ENCODE measurements around the gene NKX6-1. TPM values are rescaled to one million over a fixed set of nuclear protein-coding genes. Genes with fewer than 3 reads are reported as not detected.

Gene NKX6-1
- total and polyA plus RNA-seq, 2 donors (not counting 1 experiment from before 2014, with no cell fraction given) = 0.17 to 0.47 TPM

DNA sequence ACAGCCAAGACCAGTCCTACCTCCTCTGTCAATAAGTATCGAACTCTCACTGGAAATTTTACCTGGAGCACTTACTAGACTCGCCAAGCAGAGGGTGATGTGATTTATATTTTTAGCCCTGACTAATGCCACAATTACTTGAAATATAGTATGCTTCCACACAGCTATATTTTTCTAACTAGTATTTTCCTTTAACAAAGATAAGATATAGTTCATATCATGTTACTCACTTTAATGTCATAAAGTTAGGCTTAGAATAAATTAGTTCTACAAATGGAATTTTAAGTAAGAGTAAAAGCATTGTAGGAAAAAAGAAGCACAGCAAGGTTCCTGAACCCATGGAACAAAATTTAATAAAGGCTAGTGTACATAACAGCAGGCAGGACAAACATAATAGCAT is 16.0 kb upstream of the NKX6-1 start:
- Histone ChIP-seq H3K9ac (ENCODE audit: insufficient read depth, low read length) (no peak overlapping the region), H4K20me1 (ENCODE audit: control insufficient read depth, extremely low read depth, insufficient read depth, low read length) (no peaks in the 10 kb centered on the region), H3K4me3 (replicated peaks in 1 of 4; ENCODE audit: control extremely low read depth in 1 of 4, insufficient read depth in 1 of 4, low read depth in 3 of 4, low read length in 4 of 4) (no peak overlapping the region), H3K27ac (ENCODE audit: insufficient read depth, low read length) (no peak overlapping the region), H2AFZ (ENCODE audit: low read length) (no peak overlapping the region), H3K4me1 (ENCODE audit: control insufficient read depth, extremely low read depth, insufficient read depth, low read length) (no peaks in the 10 kb centered on the region), H3K36me3 (ENCODE audit: control insufficient read depth, insufficient read depth, low read length) (no peaks in the 10 kb centered on the region), H3K4me2 (ENCODE audit: extremely low read depth, insufficient read depth, low read length) (no peak overlapping the region), H3K27me3 (ENCODE audit: control insufficient read depth, insufficient read depth, low read length) (peaks cover 3% of the 10 kb centered on the region), H3K79me2 (ENCODE audit: control insufficient read depth, insufficient read depth, low read length) (no peaks in the 10 kb centered on the region), H3K9me3 (ENCODE audit: control insufficient read depth, insufficient read depth, low read depth, low read length) (no peaks in the 10 kb centered on the region)
- no peak for TF ChIP-seq EZH2 (IDR thresholded peaks at IDR 0.05; ENCODE audit: low read length, missing control alignments)
- TF ChIP-seq, protein P1, sequence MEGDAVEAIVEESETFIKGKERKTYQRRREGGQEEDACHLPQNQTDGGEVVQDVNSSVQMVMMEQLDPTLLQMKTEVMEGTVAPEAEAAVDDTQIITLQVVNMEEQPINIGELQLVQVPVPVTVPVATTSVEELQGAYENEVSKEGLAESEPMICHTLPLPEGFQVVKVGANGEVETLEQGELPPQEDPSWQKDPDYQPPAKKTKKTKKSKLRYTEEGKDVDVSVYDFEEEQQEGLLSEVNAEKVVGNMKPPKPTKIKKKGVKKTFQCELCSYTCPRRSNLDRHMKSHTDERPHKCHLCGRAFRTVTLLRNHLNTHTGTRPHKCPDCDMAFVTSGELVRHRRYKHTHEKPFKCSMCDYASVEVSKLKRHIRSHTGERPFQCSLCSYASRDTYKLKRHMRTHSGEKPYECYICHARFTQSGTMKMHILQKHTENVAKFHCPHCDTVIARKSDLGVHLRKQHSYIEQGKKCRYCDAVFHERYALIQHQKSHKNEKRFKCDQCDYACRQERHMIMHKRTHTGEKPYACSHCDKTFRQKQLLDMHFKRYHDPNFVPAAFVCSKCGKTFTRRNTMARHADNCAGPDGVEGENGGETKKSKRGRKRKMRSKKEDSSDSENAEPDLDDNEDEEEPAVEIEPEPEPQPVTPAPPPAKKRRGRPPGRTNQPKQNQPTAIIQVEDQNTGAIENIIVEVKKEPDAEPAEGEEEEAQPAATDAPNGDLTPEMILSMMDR (conservative IDR thresholded peaks at IDR 0.05 in 1 of 2, IDR thresholded peaks at IDR 0.05 in 1 of 2; ENCODE audit: low read depth in 1 of 2, low read length in 2 of 2) = no peak
- no peak for DNase-seq (ENCODE audit: low read depth in 2 of 2)

DNA sequence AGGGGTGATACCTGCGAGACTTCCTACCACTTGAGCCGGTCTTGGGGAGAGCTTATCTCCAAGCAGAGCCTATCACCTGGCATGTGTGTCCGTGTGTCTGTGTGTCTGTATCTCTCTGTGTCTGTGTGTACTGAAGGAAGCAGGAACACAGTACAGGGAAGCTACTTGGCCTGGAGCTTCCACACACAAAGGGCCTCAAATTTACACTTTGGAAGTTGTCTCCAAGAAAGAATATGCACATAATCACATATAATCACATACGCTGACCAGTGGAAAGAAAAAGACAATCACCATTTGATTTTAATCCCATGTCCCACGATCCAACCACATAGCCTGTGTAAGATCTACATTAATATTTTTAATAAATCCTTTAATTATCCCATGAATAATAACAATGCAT is 13.2 kb upstream of the NKX6-1 start:
- Histone ChIP-seq H3K27me3 (ENCODE audit: control insufficient read depth, insufficient read depth, low read length) (peaks cover 3% of the 10 kb centered on the region), H3K4me3 (replicated peaks in 1 of 4; ENCODE audit: control extremely low read depth in 1 of 4, insufficient read depth in 1 of 4, low read depth in 3 of 4, low read length in 4 of 4) (no peak overlapping the region), H3K36me3 (ENCODE audit: control insufficient read depth, insufficient read depth, low read length) (no peaks in the 10 kb centered on the region), H3K27ac (ENCODE audit: insufficient read depth, low read length) (no peak overlapping the region), H2AFZ (ENCODE audit: low read length) (no peak overlapping the region), H3K79me2 (ENCODE audit: control insufficient read depth, insufficient read depth, low read length) (no peaks in the 10 kb centered on the region), H3K4me2 (ENCODE audit: extremely low read depth, insufficient read depth, low read length) (no peak overlapping the region), H3K9ac (ENCODE audit: insufficient read depth, low read length) (no peak overlapping the region), H3K4me1 (ENCODE audit: control insufficient read depth, extremely low read depth, insufficient read depth, low read length) (no peaks in the 10 kb centered on the region), H4K20me1 (ENCODE audit: control insufficient read depth, extremely low read depth, insufficient read depth, low read length) (no peaks in the 10 kb centered on the region), H3K9me3 (ENCODE audit: control insufficient read depth, insufficient read depth, low read depth, low read length) (no peaks in the 10 kb centered on the region)
- DNase-seq (ENCODE audit: low read depth in 2 of 2) = no peak
- TF ChIP-seq, protein P1 (conservative IDR thresholded peaks at IDR 0.05 in 1 of 2, IDR thresholded peaks at IDR 0.05 in 1 of 2; ENCODE audit: low read depth in 1 of 2, low read length in 2 of 2) = no peak
- TF ChIP-seq EZH2 (IDR thresholded peaks at IDR 0.05; ENCODE audit: low read length, missing control alignments) = no peak

DNA sequence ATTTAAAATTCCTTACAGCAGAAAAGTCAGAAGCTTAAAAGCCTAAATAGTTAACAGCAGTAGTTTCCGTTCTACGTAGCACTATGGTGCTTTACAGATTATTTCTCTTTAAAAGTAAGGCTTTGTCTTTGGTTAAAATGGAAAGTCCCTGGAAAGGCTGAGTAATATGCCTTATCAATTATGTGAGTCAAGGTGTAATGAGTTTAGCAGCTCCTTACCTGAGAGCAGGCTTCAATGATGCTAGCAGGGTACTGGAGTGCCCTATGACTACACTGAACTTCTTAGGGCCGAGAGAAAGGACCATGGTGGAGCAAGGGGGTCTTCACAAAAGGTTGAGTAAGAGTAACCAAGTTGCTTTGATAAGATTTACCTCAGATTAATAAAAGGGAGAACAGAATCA is 12.6 kb upstream of the NKX6-1 start:
- no peak for TF ChIP-seq EZH2 (IDR thresholded peaks at IDR 0.05; ENCODE audit: low read length, missing control alignments)
- TF ChIP-seq, protein P1 (conservative IDR thresholded peaks at IDR 0.05 in 1 of 2, IDR thresholded peaks at IDR 0.05 in 1 of 2; ENCODE audit: low read depth in 1 of 2, low read length in 2 of 2) = no peak
- H3K9me3 ChIP-seq (ENCODE audit: control insufficient read depth, insufficient read depth, low read depth, low read length) = no peaks in the 10 kb centered on the region
- no peak for DNase-seq (ENCODE audit: low read depth in 2 of 2)
- H3K79me2 ChIP-seq (ENCODE audit: control insufficient read depth, insufficient read depth, low read length) = no peaks in the 10 kb centered on the region
- H3K9ac ChIP-seq (ENCODE audit: insufficient read depth, low read length) = no peak overlapping the region
- no peak overlapping the region for H3K4me3 ChIP-seq (replicated peaks in 1 of 4; ENCODE audit: control extremely low read depth in 1 of 4, insufficient read depth in 1 of 4, low read depth in 3 of 4, low read length in 4 of 4)
- no peak overlapping the region for H2AFZ ChIP-seq (ENCODE audit: low read length)
- H3K36me3 ChIP-seq (ENCODE audit: control insufficient read depth, insufficient read depth, low read length) = no peaks in the 10 kb centered on the region
- H3K27ac ChIP-seq (ENCODE audit: insufficient read depth, low read length) = no peak overlapping the region
- H3K27me3 ChIP-seq (ENCODE audit: control insufficient read depth, insufficient read depth, low read length) = peaks cover 3% of the 10 kb centered on the region
- no peak overlapping the region for H3K4me2 ChIP-seq (ENCODE audit: extremely low read depth, insufficient read depth, low read length)
- H3K4me1 ChIP-seq (ENCODE audit: control insufficient read depth, extremely low read depth, insufficient read depth, low read length) = no peaks in the 10 kb centered on the region
- H4K20me1 ChIP-seq (ENCODE audit: control insufficient read depth, extremely low read depth, insufficient read depth, low read length) = no peaks in the 10 kb centered on the region

Measured in fibroblast of lung (primary cell).